ENCODE results near the gene TCF21. TPM values are rescaled to one million over a fixed set of nuclear protein-coding genes. Genes with fewer than 3 reads are reported as not detected.
"Not testable (repeated sequence)": the region's sequence is repeated elsewhere in the genome, so short reads cannot be mapped to it uniquely, and the experiment has no call there.

The TCF21 gene
- total and polyA plus RNA-seq, 5 experiments from 2014 or later, result not detected

DNA sequence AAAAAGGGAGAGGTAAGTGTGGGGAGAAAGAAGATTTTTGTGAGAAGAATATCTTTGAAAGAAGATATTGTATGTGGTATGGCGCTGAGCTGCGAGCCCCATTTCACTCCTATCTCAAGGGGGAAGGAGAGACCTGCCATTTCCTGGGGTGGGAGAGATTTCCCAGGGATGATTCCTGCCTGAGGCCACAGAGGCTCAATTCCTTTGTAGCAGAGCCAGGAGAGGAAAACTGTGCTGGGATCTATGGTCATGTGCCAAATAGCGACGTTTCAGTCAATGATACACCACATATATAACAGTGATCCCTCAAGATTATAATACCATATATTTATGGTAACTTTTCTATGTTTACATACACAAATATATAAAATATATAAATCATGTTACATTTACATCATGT lies 28.9 kb downstream of the TCF21 start:
- POLR2A ChIA-PET, result no interaction called here
- no peak for DNase-seq
- ATAC-seq, result no peak
- no peak overlapping the region for H3K4me3 Mint-ChIP-seq
- H3K4me1 Mint-ChIP-seq, result peaks cover 0 to 4% (median 3%) of the 10 kb centered on the region in 4 donors
- H3K36me3 Mint-ChIP-seq, result no peaks in the 10 kb centered on the region
- H3K9me3 Mint-ChIP-seq, result no peaks in the 10 kb centered on the region
- H3K27ac Mint-ChIP-seq, result peak overlapping the region in 1 of 10 donors; percentile 52
- H3K27me3 Mint-ChIP-seq, result peaks cover 1 to 18% (median 14%) of the 10 kb centered on the region in 5 donors

DNA sequence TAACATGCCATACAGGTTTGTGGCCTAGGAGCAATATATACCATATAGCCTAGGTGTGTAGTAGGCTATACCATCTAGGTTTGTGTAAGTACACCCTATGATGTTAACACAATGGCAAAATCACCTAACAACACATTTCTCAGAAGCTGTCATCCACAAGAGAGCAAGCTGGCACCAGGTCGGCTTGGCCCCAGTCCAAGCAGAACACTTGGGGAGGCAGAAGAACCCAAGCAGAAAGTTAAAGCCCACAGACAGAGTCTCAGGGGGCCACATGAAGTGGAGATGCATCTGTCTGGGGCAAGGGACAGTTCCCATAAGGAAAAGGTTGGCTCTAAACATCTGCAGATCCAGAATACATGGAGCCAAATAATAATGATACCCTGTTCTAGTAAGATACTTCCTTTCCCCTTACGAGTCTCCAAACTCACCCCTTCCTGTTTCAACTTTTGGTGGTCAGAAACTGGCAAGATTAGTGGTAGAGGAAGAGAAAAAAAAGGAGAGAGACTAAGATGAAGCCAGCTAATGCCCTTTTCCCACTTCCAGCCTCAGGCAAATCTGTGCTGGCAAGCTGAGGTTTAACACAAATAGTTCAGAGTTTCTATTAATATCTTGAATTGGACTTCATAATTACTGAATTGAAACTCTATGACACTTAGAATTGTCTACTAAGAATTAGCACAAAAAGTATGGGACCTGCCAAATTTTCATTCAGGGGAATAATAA lies 29.5 kb downstream of the TCF21 start:
- POLR2A ChIA-PET, result no interaction called here
- ATAC-seq, result no peak
- Mint-ChIP-seq H3K27ac (peak overlapping the region in 2 of 10 donors; percentile 52 to 68), H3K4me1 (peaks cover 0 to 4% (median 3%) of the 10 kb centered on the region in 4 donors), H3K27me3 (peaks cover 0 to 17% (median 15%) of the 10 kb centered on the region in 5 donors), H3K9me3 (no peaks in the 10 kb centered on the region), H3K4me3 (no peak overlapping the region), H3K36me3 (no peaks in the 10 kb centered on the region)
- no peak for DNase-seq

DNA sequence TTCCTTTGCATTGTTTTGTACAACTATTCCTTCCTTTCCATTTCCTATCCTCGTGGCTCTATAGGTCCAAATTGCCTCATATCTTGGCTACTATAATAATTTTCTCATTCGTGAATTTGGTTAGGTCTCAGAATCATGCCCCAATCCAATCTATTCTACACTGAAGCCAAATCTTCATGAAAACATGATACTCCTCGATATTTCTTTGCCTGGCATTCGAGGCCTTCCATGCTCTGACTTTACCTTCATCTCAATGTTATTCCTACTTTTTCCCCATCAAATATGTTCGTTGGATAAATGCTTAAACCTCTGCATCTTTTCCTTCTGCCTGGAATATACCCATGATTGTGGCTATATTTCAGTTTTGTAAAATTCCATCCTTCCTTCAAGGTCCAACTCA lies 30.4 kb downstream of the TCF21 start:
- POLR2A ChIA-PET, result no interaction called here
- peak overlapping the region in 1 of 10 donors; percentile 15 for H3K27ac Mint-ChIP-seq
- peaks cover 0 to 4% (median 3%) of the 10 kb centered on the region in 4 donors for H3K4me1 Mint-ChIP-seq
- DNase-seq (no peak), ATAC-seq (no peak)
- peaks cover 3 to 18% (median 17%) of the 10 kb centered on the region in 5 donors for H3K27me3 Mint-ChIP-seq
- H3K4me3 Mint-ChIP-seq, result no peak overlapping the region
- H3K36me3 Mint-ChIP-seq, result no peaks in the 10 kb centered on the region
- H3K9me3 Mint-ChIP-seq, result no peaks in the 10 kb centered on the region

DNA sequence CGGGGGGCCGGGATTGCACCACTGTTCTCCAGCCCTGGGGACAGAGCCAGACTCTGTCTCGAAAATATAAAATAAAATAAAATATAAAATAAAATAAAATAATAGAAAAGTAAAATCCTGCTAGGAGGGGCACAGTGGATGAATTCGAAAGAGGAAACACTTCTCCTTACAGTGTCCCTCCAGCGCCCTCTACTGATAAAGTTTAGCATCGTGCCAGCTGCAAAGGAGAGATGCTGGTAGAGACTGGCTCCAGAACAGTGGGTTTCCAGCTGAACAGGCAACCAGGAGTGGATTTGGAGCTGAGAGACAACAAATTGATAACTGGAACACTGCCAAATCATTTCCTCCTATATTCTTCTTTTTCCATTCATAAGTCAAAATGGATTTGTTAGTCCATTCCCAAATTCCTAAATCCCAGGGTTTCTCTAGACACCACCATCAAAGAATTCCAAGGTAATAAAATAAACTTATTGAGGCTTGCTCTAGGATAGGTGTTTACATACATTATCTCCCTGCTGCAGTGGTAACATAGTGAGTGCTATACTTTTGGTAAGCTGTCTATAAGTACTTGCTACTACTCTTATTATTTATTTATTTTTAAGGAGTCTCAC lies 32.4 kb downstream of the TCF21 start:
- Mint-ChIP-seq H3K4me3 (no peak overlapping the region), H3K9me3 (no peaks in the 10 kb centered on the region), H3K36me3 (no peaks in the 10 kb centered on the region), H3K27ac (no peak overlapping the region), H3K4me1 (peaks cover 0 to 4% (median 3%) of the 10 kb centered on the region in 4 donors), H3K27me3 (peaks cover 14 to 25% (median 16%) of the 10 kb centered on the region in 5 donors)
- POLR2A ChIA-PET, result no interaction called here
- DNase-seq, result peak; percentile 30 to 80 (median 58)
- ATAC-seq, result peak; percentile 59 to 64

DNA sequence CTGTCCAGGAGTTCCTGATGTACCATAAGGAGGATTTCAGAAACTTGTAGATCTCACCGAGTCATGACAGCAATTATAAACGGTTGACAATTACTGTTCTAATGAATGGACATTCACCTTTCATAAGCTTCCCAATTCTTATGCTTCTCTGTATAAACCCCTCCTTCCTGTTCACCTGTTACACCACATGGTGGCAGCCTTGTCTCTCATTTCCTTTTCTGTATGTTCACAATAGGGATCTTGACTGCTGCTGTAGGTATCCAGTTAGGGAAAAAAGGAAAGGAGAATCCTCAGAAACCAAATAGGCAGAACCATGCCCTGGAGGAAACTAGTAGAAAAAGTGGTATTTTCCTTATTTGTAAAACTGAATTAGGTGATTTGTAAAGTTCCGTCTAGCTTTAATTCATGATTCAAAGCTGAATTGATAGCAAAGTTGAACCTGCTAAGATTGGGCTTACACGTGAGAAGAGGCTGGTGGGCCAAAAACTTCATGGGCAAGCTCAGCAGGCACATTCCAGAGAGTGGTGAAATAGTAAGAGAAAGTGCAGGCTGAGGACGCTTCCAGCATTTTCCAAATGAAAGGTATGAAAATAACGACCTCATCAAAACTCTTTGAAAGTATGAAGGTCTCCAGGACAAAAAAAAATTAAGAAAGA lies 35.2 kb downstream of the TCF21 start:
- ATAC-seq (peak; percentile 83 to 90), DNase-seq (peak; percentile 15 to 76 (median 54))
- POLR2A ChIA-PET, result interaction anchor here (1.1 kb wide), 1 partner anchor 29 kb away, joined by 4 read pairs; the partner anchor contains the start of gene TBPL1
- Mint-ChIP-seq H3K4me1 (no peaks in the 10 kb centered on the region), H3K4me3 (no peak overlapping the region), H3K36me3 (no peaks in the 10 kb centered on the region), H3K27me3 (peaks cover 22 to 38% (median 26%) of the 10 kb centered on the region in 5 donors), H3K27ac (no peak overlapping the region), H3K9me3 (no peaks in the 10 kb centered on the region)

DNA sequence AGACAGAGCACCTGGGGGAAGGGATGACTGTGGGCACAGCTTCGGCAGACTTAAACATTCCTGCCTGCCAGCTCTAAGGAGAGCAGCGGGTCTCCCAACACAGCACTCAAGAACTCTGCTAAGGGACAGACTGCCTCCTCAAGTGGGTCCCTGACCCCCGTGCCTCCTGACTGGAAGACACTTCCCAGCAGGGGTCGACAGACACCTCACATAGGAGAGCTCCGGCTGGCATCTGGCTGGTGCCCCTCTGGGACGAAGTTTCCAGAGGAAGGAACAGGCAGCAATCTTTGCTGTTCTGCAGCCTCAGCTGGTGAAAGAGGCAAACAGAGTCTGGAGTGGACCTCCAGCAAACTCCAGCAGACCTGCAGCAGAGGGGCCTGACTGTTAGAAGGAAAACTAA lies 42.3 kb downstream of the TCF21 start:
- H3K4me1 Mint-ChIP-seq, POLR2A ChIA-PET, ATAC-seq, H3K27ac Mint-ChIP-seq, H3K4me3 Mint-ChIP-seq: not testable (repeated sequence)
- Mint-ChIP-seq H3K27me3 (peaks cover 20 to 61% (median 26%) of the 10 kb centered on the region in 5 donors), H3K36me3 (peaks cover 0 to 21% (median 11%) of the 10 kb centered on the region in 3 donors), H3K9me3 (peaks cover 4 to 27% (median 16%) of the 10 kb centered on the region in 9 donors)
- DNase-seq, result peak in 1 of 10 donors; percentile 54

DNA sequence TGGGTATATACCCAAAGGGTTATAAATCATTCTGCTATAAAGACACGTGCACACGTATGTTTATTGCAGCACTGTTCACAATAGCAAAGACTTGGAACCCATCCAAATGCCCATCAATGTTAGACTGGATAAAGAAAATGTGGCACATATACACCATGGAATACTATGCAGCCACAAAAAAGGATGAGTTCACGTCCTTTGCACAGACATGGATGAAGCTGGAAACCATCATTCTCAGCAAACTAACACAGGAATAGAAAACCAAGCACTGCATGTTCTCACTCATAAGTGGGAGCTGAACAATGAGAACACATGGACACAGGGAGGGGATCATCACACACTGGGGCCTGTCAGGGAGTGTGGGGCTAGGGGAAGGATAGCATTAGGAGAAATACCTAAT lies 47.4 kb downstream of the TCF21 start:
- H3K9me3 Mint-ChIP-seq, result peaks cover 4 to 27% (median 16%) of the 10 kb centered on the region in 9 donors
- H3K4me1 Mint-ChIP-seq, ATAC-seq, POLR2A ChIA-PET, DNase-seq, H3K4me3 Mint-ChIP-seq, H3K27ac Mint-ChIP-seq: not testable (repeated sequence)
- peaks cover 0 to 21% (median 11%) of the 10 kb centered on the region in 3 donors for H3K36me3 Mint-ChIP-seq
- H3K27me3 Mint-ChIP-seq, result peaks cover 11 to 59% (median 31%) of the 10 kb centered on the region in 5 donors

DNA sequence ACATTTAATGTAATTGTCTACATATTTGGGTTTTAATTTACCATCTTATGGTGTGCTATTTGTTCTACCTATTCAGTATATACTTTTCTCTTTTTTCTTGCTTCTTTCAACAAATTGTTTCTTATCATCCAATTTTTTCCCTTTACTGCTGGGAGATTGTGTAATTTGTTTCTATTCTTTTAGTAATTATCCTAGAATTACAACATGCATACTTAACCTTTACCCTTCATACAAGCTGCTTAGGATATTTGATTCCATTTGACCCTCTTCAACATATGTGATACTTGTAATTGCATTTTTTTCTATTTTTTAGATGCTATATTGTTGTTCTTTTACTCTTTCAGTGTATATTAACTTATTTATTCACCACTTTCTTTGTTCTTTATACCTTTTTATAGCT lies 49.0 kb downstream of the TCF21 start:
- no peak overlapping the region for H3K27ac Mint-ChIP-seq
- no peaks in the 10 kb centered on the region for H3K4me1 Mint-ChIP-seq
- ATAC-seq, result no peak
- H3K27me3 Mint-ChIP-seq, result peaks cover 11 to 49% (median 24%) of the 10 kb centered on the region in 5 donors
- H3K4me3 Mint-ChIP-seq, result no peak overlapping the region
- peaks cover 4 to 23% (median 12%) of the 10 kb centered on the region in 9 donors for H3K9me3 Mint-ChIP-seq
- POLR2A ChIA-PET, result no interaction called here
- H3K36me3 Mint-ChIP-seq, result peaks cover 0 to 12% (median 9%) of the 10 kb centered on the region in 3 donors
- DNase-seq, result no peak

DNA sequence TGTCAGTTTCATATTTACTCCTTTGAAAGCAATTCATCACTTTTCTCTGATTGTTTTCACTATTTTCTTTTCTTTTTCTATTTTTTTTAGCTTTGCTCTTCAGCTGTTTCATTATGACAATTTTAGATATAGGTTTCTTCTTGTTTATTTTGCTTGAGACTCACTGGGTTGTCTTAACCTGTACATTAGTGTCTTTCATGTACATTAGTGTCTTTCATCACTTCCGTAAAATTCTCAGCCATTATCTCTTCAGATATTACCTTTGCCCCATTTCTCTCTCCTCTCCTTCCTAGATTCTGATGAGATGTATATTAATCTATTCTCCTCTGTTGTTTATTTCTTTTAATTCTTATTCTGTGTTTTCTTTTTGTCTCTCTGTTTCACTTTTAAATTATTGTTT lies 49.6 kb downstream of the TCF21 start:
- POLR2A ChIA-PET, result no interaction called here
- DNase-seq, result no peak
- H3K27ac Mint-ChIP-seq, result no peak overlapping the region
- peaks cover 0 to 6% (median 6%) of the 10 kb centered on the region in 3 donors for H3K36me3 Mint-ChIP-seq
- H3K4me3 Mint-ChIP-seq, result no peak overlapping the region
- no peak for ATAC-seq
- H3K9me3 Mint-ChIP-seq, result peaks cover under 1 to 16% (median 5%) of the 10 kb centered on the region in 9 donors
- no peaks in the 10 kb centered on the region for H3K4me1 Mint-ChIP-seq
- H3K27me3 Mint-ChIP-seq, result peaks cover 9 to 43% (median 20%) of the 10 kb centered on the region in 5 donors

DNA sequence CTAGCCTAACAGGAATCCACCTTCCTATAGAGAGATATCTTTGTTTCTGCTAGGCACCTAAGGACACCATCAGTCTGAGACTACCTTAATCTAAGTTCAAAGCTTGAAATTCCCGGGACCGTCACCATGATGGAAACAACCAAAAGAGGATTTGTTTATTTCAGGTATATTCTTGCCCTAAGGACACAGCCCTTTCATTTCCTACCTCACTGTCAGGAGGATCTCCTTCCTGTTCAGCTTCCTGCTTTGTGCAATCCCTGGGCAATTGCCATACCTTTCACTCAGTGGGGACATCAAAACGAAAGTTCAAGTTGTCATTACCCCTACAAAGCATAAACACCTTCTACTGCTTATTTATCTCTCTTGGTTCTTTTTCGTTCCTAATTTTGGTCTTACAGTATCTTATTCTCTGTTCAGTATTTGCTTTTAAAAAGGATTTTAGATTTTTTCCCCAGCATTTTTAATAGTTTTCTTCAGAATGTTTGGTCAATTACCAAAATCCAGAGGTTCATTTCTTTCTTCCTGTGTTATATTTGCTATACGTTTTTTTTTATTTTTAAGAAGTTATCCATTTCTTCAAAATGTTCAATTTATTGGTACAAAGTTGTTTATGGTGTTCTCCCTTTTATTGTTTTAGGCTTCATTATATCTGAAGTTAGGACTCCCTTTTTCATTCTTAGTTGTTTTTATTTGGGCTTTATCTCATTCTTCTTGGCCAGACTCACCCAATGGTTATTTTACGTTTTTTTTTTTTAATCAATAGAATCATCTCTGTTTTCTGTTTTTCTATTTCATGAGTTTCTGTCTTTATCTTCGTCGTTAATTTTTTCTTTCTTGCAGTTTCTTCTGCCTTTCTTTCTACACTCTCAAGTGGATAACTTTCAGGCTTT lies 51.1 kb downstream of the TCF21 start:
- ATAC-seq (no peak), DNase-seq (no peak)
- Mint-ChIP-seq H3K27ac (no peak overlapping the region), H3K4me3 (no peak overlapping the region), H3K36me3 (peaks cover 0 to 1% (median 0%) of the 10 kb centered on the region in 3 donors), H3K9me3 (peaks cover 0 to 5% (median 0%) of the 10 kb centered on the region in 9 donors), H3K27me3 (peaks cover 9 to 36% (median 17%) of the 10 kb centered on the region in 5 donors), H3K4me1 (no peaks in the 10 kb centered on the region)
- POLR2A ChIA-PET, result no interaction called here

Measured in naive thymus-derived CD8-positive, alpha-beta T cell (primary cell).